Testis (tissue), 3 donors: Measurements from ENCODE around the gene FRY. TPM values are rescaled to one million over a fixed set of nuclear protein-coding genes. Genes with fewer than 3 reads are reported as not detected.

Experiments
- DNase-seq: peaks from one replicate; pipeline ENCODE4 v3.0.0-alpha.2; 2019
- H3K27ac ChIP-seq, 2 donors: fragments of 200-600 bp; sonication (generic); one replicate each; pipeline ENCODE4 v1.5.1; 2019
- H3K27me3 ChIP-seq: fragments of 200-600 bp; sonication (generic); one replicate; pipeline ENCODE4 v1.5.1; 2019
- H3K36me3 ChIP-seq: fragments of 200-600 bp; sonication (generic); one replicate; pipeline ENCODE4 v1.5.1; 2017; ENCODE audit warnings: low read depth; ENCODE audit errors: missing control alignments
- H3K4me1 ChIP-seq: fragments of 200-600 bp; sonication (generic); one replicate; pipeline ENCODE4 v1.5.1; 2019
- H3K4me3 ChIP-seq, 2 donors: fragments of 200-600 bp; sonication (generic); one replicate each; pipeline ENCODE4 v1.5.1; 2017 to 2019
- H3K9me3 ChIP-seq: fragments of 200-600 bp; sonication (generic); one replicate; pipeline ENCODE4 v1.5.1; 2017
- CTCF ChIP-seq, 3 experiments: fragments of 450-650 bp in 2 of 3; fragments of 200-600 bp in 1 of 3; sonication (generic) in 1 of 3; IDR thresholded peaks; one replicate each; pipeline ENCODE4 v1.5.1; 2016 to 2019; ENCODE audit warnings: antibody characterized with exemption in 3 of 3, mild to moderate bottlenecking in 2 of 3, moderate library complexity in 1 of 3
- POLR2A ChIP-seq: fragments of 450-650 bp; IDR thresholded peaks from one replicate; pipeline ENCODE4 v1.6.1; 2017; ENCODE audit warnings: antibody characterized with exemption, mild to moderate bottlenecking, moderate library complexity
- WGBS, 2 donors: methylation state at CpG; one replicate each; pipeline ENCODE4 v1.1.5; 2018; 5-methylcytosine and 5-hydroxymethylcytosine counted together
- intact Hi-C: fragments of 100-400 bp; cut with DNase I; formaldehyde crosslinking; loops from one replicate; pipeline ENCODE4 v1.15.1; 2023; ENCODE audit warnings: low total_unique reads
- polyA plus RNA-seq: library from polyadenylated mRNA; stranded (reverse); fragments of 350-450 nt; fragmentation: Illumina TruSeq; extraction: RNeasy Lipid Tissue Mini Kit (QIAGEN cat#74804); gene quantifications from one replicate; pipeline ENCODE4 v1.2.3, GENCODE V29; 2014; ENCODE audit warnings: low read depth, low replicate concordance; ENCODE audit not compliant: insufficient read depth
- total RNA-seq, 2 donors: library from RNA; depleted of rRNA; stranded (reverse); fragments of >200 nt; gene quantifications; one replicate each; pipeline ENCODE4 v1.2.3, GENCODE V29; 2016

FRY gene
- total and polyA plus RNA-seq, 3 donors from 2014 or later, result 24.8 to 26.6 (median 25.9) TPM

- Histone ChIP-seq H3K9me3 (no peaks in the 10 kb centered on the region), H3K36me3 (no peaks in the 10 kb centered on the region), H3K4me3 (peak overlapping the region; percentile 13 to 18), H3K27ac (peak overlapping the region; percentile 37 to 68), H3K4me1 (no peaks in the 10 kb centered on the region), H3K27me3 (no peaks in the 10 kb centered on the region)
- TF ChIP-seq POLR2A (no peak), CTCF (IDR thresholded peaks at IDR 0.05) (no peak)
- DNase-seq, result no peak
- intact Hi-C loops, result no loop called here
- WGBS, 2 donors, result 48 to 53% methylated on average over 3 of the region's 3 CpGs
Measured at GRCh38 chr13:32254416-32254815, 222.8 kb downstream of the FRY start.

- Histone ChIP-seq H3K4me1 (no peaks in the 10 kb centered on the region), H3K36me3 (no peaks in the 10 kb centered on the region), H3K4me3 (peak overlapping the region in 1 of 2 donors; percentile 18), H3K9me3 (no peaks in the 10 kb centered on the region), H3K27ac (peak overlapping the region in 1 of 2 donors; percentile 38), H3K27me3 (no peaks in the 10 kb centered on the region)
- TF ChIP-seq POLR2A (no peak), CTCF (IDR thresholded peaks at IDR 0.05) (no peak)
- 81 to 86% methylated on average over 10 of the region's 10 CpGs for WGBS, 2 donors
- intact Hi-C loops, result no loop called here
- no peak for DNase-seq
Measured at GRCh38 chr13:32254916-32255723, 223.5 kb downstream of the FRY start.

GRCh38 chr13:32255724-32256109, 224.1 kb downstream of the FRY start:
- no peak overlapping the region for H3K4me3 ChIP-seq
- H3K9me3 ChIP-seq, result no peaks in the 10 kb centered on the region
- no peak for TF ChIP-seq POLR2A
- TF ChIP-seq CTCF (IDR thresholded peaks at IDR 0.05), result no peak
- no peak for DNase-seq
- no peaks in the 10 kb centered on the region for H3K36me3 ChIP-seq
- intact Hi-C loops, result no loop called here
- H3K4me1 ChIP-seq, result no peaks in the 10 kb centered on the region
- H3K27me3 ChIP-seq, result no peaks in the 10 kb centered on the region
- 74% methylated on average over 6 of the region's 6 CpGs for WGBS, 2 donors
- H3K27ac ChIP-seq, result peak overlapping the region in 1 of 2 donors; percentile 38

GRCh38 chr13:32256243-32256642, 224.7 kb downstream of the FRY start:
- no peaks in the 10 kb centered on the region for H3K27me3 ChIP-seq
- H3K4me1 ChIP-seq, result no peaks in the 10 kb centered on the region
- H3K27ac ChIP-seq, result peak overlapping the region in 1 of 2 donors; percentile 38
- intact Hi-C loops, result no loop called here
- DNase-seq, result no peak
- no peak for TF ChIP-seq CTCF (IDR thresholded peaks at IDR 0.05)
- no peak for TF ChIP-seq POLR2A
- no peaks in the 10 kb centered on the region for H3K9me3 ChIP-seq
- no peak overlapping the region for H3K4me3 ChIP-seq
- H3K36me3 ChIP-seq, result no peaks in the 10 kb centered on the region
- WGBS, 2 donors, result 65 to 70% methylated on average over 4 of the region's 4 CpGs

GRCh38 chr13:32257649-32258048, 226.1 kb downstream of the FRY start:
- Histone ChIP-seq H3K9me3 (no peaks in the 10 kb centered on the region), H3K27ac (no peak overlapping the region), H3K4me3 (no peak overlapping the region), H3K36me3 (no peaks in the 10 kb centered on the region), H3K27me3 (no peaks in the 10 kb centered on the region), H3K4me1 (no peaks in the 10 kb centered on the region)
- DNase-seq, result no peak
- intact Hi-C loops, result no loop called here
- TF ChIP-seq POLR2A (no peak), CTCF (IDR thresholded peaks at IDR 0.05) (no peak)
